A549 (cell line): ENCODE data around the gene TNIK. TPM values are rescaled to one million over a fixed set of nuclear protein-coding genes. Genes with fewer than 3 reads are reported as not detected.

Experiments
- ATAC-seq, 2 experiments: fragments of 200-7000 bp in 1 of 2; fragments of >200 bp in 1 of 2; cut with Nextera tagmentation in 1 of 2; cut with Tn5 transposase in 1 of 2; 3 replicates each; pipeline versions ENCODE4 v1.8.0 to v1.9.1; 2018 to 2020; ENCODE audit warnings: mild to moderate bottlenecking in 1 of 2, moderate library complexity in 1 of 2
- CTCF ChIA-PET: fragments of 300-600 bp; sonication (Branson Sonifier 250); formaldehyde crosslinking; extraction: SDS; loops from one replicate; lab custom pipeline; 2021; ENCODE audit warnings: antibody characterized with exemption, inconsistent platforms; lab: Yijun Ruan, JAX
- POLR2A ChIA-PET: fragments of 350-600 bp; formaldehyde crosslinking; extraction: SDS; loops from one replicate; lab custom pipeline; 2021; ENCODE audit warnings: antibody characterized with exemption, inconsistent platforms; lab: Yijun Ruan, JAX
- DNase-seq, 2 experiments: peaks; one replicate each; pipeline versions ENCODE4 v3.0.0 to v3.0.0-alpha.2; 2011 to 2016; ENCODE audit warnings: low read depth in 1 of 2, low spot score in 1 of 2
- FAIRE-seq: peaks from 2 replicates; lab custom pipeline; 2011; peaks lifted over from hg19 to GRCh38; lab: Jason Lieb, UNC
- H3K27ac ChIP-seq, 2 experiments: fragments of >200 bp; sonication (Bioruptor Twin); formaldehyde crosslinking; 3 replicates each; pipeline ENCODE4 v1.5.1; 2016 to 2017
- H3K4me1 ChIP-seq: fragments of >200 bp; sonication (Bioruptor Twin); formaldehyde crosslinking; 3 replicates; pipeline ENCODE4 v1.6.1; 2016
- H3K4me2 ChIP-seq: fragments of >200 bp; sonication (Bioruptor Twin); formaldehyde crosslinking; 3 replicates; pipeline ENCODE4 v1.6.1; 2016
- H3K4me3 ChIP-seq: fragments of >200 bp; sonication (Bioruptor Twin); formaldehyde crosslinking; 3 replicates; pipeline ENCODE4 v1.5.1; 2016
- H3K9me3 ChIP-seq: fragments of >200 bp; sonication (Bioruptor Twin); formaldehyde crosslinking; 3 replicates; pipeline ENCODE4 v1.6.1; 2016
- CHD2 ChIP-seq: fragments of 150-350 bp; IDR thresholded peaks from 2 replicates; pipeline ENCODE4 v1.6.1; 2014; ENCODE audit warnings: low read length; ENCODE audit not compliant: partially characterized antibody
- CTCF ChIP-seq: fragments of >200 bp; sonication (Bioruptor Twin); formaldehyde crosslinking; IDR thresholded peaks from 3 replicates; pipeline ENCODE4 v1.5.1; 2016
- E2F6 ChIP-seq: IDR thresholded peaks from 2 replicates; pipeline ENCODE4 v1.6.1; 2012; ENCODE audit warnings: low read depth, borderline replicate concordance
- EHMT2 ChIP-seq: fragments of 200-600 bp; sonication (generic); IDR thresholded peaks from 2 replicates; pipeline ENCODE4 v1.6.1; 2016; ENCODE audit warnings: antibody characterized with exemption, low read depth, mild to moderate bottlenecking, moderate library complexity
- ESRRA ChIP-seq: fragments of 150-350 bp; IDR thresholded peaks from 2 replicates; pipeline ENCODE4 v1.6.1; 2014; ENCODE audit warnings: mild to moderate bottlenecking, low read length, borderline replicate concordance
- FOSB ChIP-seq: fragments of 250-450 bp; sonication (Bioruptor Pico); IDR thresholded peaks from 2 replicates; pipeline ENCODE4 v1.5.0; 2020; ENCODE audit warnings: mild to moderate bottlenecking, moderate library complexity
- HDAC2 ChIP-seq: fragments of 200-600 bp; sonication (generic); IDR thresholded peaks from 2 replicates; pipeline ENCODE4 v1.6.1; 2016
- JUNB ChIP-seq: fragments of >200 bp; sonication (Bioruptor Twin); formaldehyde crosslinking; IDR thresholded peaks from 2 replicates; pipeline ENCODE4 v1.6.1; 2016
- KDM1A ChIP-seq: fragments of 200-600 bp; sonication (generic); IDR thresholded peaks from 2 replicates; pipeline ENCODE4 v1.6.1; 2016; ENCODE audit warnings: low read depth, mild to moderate bottlenecking
- KDM5A ChIP-seq: fragments of 200-600 bp; sonication (generic); IDR thresholded peaks from 2 replicates; pipeline ENCODE4 v1.6.1; 2016; ENCODE audit warnings: antibody characterized with exemption, mild to moderate bottlenecking
- MAZ ChIP-seq: fragments of 150-350 bp; IDR thresholded peaks from 2 replicates; pipeline ENCODE4 v1.6.1; 2014; ENCODE audit warnings: antibody characterized with exemption, low read depth, low read length, borderline replicate concordance
- NPAS2 ChIP-seq: fragments of 250-450 bp; sonication (Bioruptor Pico); IDR thresholded peaks from 2 replicates; pipeline ENCODE4 v1.8.0; 2022; ENCODE audit warnings: mild to moderate bottlenecking, moderate library complexity, borderline replicate concordance
- PHF8 ChIP-seq: fragments of 200-600 bp; sonication (generic); IDR thresholded peaks from 2 replicates; pipeline ENCODE4 v1.6.1; 2016; ENCODE audit warnings: low read depth, mild to moderate bottlenecking, antibody characterized with exemption, moderate library complexity, borderline replicate concordance
- POLR2AphosphoS2 ChIP-seq: conservative IDR thresholded peaks from 2 replicates; pipeline ENCODE4 v1.6.1; 2012; ENCODE audit warnings: low read length, improper control_type of control experiment, inconsistent platforms
- RARB ChIP-seq: fragments of 250-450 bp; sonication (Bioruptor Pico); IDR thresholded peaks from 2 replicates; pipeline ENCODE4 v1.8.0; 2021; ENCODE audit warnings: mild to moderate bottlenecking, moderate library complexity
- REST ChIP-seq: fragments of 200-600 bp; sonication (generic); IDR thresholded peaks from 2 replicates; pipeline ENCODE4 v1.6.1; 2016; ENCODE audit warnings: antibody characterized with exemption, mild to moderate bottlenecking, moderate library complexity
- RNF2 ChIP-seq: fragments of 200-600 bp; sonication (generic); IDR thresholded peaks from 2 replicates; pipeline ENCODE4 v1.6.1; 2016; ENCODE audit warnings: low read depth, mild to moderate bottlenecking, antibody characterized with exemption, moderate library complexity, borderline replicate concordance
- SMC3 ChIP-seq: fragments of >200 bp; sonication (Bioruptor Twin); formaldehyde crosslinking; IDR thresholded peaks from 3 replicates; pipeline ENCODE4 v1.6.1; 2018; ENCODE audit warnings: inconsistent platforms
- ZSCAN20 ChIP-seq: fragments of 250-450 bp; sonication (Bioruptor Pico); IDR thresholded peaks from 2 replicates; pipeline ENCODE4 v1.8.0; 2022; ENCODE audit warnings: mild to moderate bottlenecking, moderate library complexity
- whole genome bisulfite sequencing: methylation state at CpG from one replicate; pipeline ENCODE4 v1.1.6; 2017; ENCODE audit errors: missing lambda C conversion rate; 5-methylcytosine and 5-hydroxymethylcytosine counted together
- polyA plus RNA-seq, 4 experiments: library from polyadenylated mRNA; depleted of rRNA in 3 of 4; stranded (reverse); fragments of >200 nt; fragmentation: RNase III in 1 of 4; extraction: RNeasy Plus Mini Kit Qiagen cat#74134 plus additional on column Dnase treatment in 1 of 4; gene quantifications; 2 replicates in 3 of 4; 3 replicates in 1 of 4; pipeline ENCODE4 v1.2.3, GENCODE V29; 2011 to 2017
- TF ChIP-seq, protein P1 (sequence below): fragments of 150-350 bp; IDR thresholded peaks from 2 replicates; pipeline ENCODE4 v1.6.1; 2014; ENCODE audit warnings: low read depth, mild to moderate bottlenecking, low read length

TNIK gene
- polyA plus RNA-seq, 2 of the 4 experiments (the other 2 are of a cell fraction), result 1.6 to 1.8 TPM

DNA sequence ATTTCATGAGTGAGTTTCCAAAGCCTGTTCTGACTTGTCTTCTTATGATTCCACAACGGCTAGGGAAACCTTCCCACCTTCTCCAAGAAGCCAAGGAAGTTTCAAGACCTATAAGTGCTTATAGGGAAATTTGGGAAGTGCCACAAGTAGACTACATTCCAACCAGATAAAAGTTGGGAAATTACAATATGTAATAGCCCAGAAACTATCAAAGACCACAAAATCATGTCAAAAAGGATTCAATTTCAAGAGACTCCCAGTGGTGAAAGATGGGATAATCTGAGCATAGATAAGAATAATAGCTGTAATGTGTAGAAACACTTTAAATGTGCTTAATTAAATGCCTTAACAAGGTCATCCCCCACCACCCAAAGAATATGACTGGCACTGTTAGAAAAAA is 264.5 kb downstream of the TNIK start (continued):
- TF ChIP-seq CTCF (no peak), KDM1A (no peak), SMC3 (no peak)
- TF ChIP-seq, protein P1, sequence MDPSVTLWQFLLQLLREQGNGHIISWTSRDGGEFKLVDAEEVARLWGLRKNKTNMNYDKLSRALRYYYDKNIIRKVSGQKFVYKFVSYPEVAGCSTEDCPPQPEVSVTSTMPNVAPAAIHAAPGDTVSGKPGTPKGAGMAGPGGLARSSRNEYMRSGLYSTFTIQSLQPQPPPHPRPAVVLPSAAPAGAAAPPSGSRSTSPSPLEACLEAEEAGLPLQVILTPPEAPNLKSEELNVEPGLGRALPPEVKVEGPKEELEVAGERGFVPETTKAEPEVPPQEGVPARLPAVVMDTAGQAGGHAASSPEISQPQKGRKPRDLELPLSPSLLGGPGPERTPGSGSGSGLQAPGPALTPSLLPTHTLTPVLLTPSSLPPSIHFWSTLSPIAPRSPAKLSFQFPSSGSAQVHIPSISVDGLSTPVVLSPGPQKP, result no peak

GRCh38 chr3:171194965-171195364 is 265.2 kb downstream of the TNIK start:
- ATAC-seq, result no peak
- TF ChIP-seq KDM5A (no peak), ZSCAN20 (CRISPR knock-in tag) (no peak), NPAS2 (CRISPR knock-in tag) (no peak), RARB (CRISPR knock-in tag) (no peak), JUNB (no peak), CTCF (no peak), HDAC2 (no peak), RNF2 (no peak), FOSB (no peak), CHD2 (no peak), ESRRA (no peak), POLR2AphosphoS2 (no peak), REST (no peak), E2F6 (no peak), PHF8 (no peak), EHMT2 (no peak), MAZ (no peak)
- TF ChIP-seq, protein P1, result no peak
- Histone ChIP-seq H3K9me3 (no peaks in the 10 kb centered on the region), H3K27ac (no peak overlapping the region), H3K4me1 (peaks cover 30% of the 10 kb centered on the region), H3K4me3 (no peak overlapping the region), H3K4me2 (no peak overlapping the region)
- WGBS, result 86% methylated on average over 1 of the region's 1 CpG
- no peak for FAIRE-seq
- ChIA-PET POLR2A (no interaction called here), CTCF (no interaction called here)
- DNase-seq, result no peak
